Activated CD8-positive, alpha-beta memory T cell treated with anti-CD3 and anti-CD28 coated beads for 48 hours (primary cell): Measurements from ENCODE around the gene VSIG8.
"Not testable (repeated sequence)": the region's sequence is repeated elsewhere in the genome, so short reads cannot be mapped to it uniquely, and the experiment has no call there.

Experiments used
- DNase-seq, 3 experiments: peaks; one replicate each; pipeline ENCODE4 v3.0.0-alpha.2; 2020; ENCODE audit warnings: low read depth in 2 of 3, low spot score in 2 of 3

Gene VSIG8

DNA sequence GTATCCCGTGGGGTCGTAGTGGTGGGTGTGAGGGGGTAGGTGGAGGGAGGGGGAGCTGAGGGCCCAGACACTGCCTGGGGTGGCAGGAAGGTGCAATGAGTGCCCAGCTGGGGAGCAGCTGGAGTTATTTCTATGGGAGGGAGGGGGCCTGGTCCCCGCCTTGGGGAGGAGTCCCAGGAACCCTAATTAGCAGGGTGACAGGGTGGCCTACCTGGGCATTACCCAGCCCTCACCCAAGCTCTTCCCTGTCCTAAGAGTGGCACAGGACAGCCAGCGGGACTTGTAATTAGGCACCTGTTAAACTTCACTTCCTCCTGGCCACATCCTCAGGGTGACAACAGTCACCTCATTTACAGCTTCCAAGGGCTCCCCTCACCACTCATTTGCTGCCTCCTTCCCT lies at the start of gene VSIG8:
Gene VSIG8, minus strand, starts transcription at position 101 of the 400 bp plus-strand sequence. CDS start 136 bp downstream, outside the sequence.
- no peak for DNase-seq

DNA sequence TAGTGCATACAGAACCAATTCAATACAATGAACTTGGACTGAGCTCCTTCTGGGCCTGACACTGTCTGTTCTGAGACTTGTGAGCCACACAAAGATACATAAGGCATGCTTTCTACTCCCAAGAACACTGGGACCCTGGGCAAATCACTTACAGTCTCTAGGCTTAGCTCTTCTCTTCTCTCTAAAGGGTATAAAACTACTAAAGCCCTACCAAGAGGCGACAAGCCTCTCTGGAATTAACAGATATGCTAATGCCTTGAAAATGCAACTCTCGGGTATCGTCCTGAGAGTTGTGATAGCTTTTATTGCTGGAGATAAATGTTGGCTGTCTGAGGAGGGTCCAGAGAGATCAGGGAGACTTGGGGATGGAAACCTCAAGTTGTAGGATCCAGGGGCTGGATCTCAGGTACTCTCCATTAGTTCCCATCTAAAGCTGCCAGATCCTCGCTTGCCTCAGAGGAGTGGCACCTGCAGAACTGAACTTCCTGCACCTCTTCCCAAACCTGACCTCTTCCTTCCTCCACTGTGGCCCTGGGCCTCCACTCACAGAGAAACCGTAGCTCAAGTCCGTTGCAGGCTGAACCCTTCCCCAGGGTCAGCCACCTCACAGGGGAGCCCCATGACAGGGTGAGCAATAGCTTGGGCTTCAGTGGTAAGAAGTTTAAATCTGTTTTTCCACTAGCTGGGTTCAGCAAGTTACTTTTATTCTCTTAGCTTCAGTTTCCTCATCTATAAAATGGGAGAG lies 49.0 kb upstream of the VSIG8 start:
- no peak for DNase-seq

GRCh38 chr1:159908031-159908940 lies 45.8 kb upstream of the VSIG8 start:
- no peak for DNase-seq

- DNase-seq = no peak
Observed at GRCh38 chr1:159906960-159907359, 44.5 kb upstream of the VSIG8 start.

DNA sequence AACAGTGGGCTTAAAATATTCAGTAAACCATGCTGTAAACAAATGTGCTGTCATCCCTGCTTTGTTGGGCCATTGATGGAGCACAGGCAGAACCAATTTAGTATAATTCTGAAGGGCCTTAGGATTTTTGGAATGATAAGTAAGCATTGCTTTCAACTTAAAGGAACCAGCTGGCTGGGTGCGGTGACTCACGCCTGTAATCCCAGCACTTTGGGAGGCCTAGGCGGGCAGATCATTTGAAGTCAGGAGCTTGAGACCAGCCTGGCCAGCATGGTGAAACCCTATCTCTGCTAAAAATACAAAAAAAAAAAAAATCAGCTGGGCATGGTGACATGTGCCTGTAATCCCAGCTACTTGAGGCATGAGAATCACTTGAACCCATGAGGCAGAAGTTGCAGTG lies 41.6 kb upstream of the VSIG8 start:
- not testable (repeated sequence) for DNase-seq

- DNase-seq = no peak
Observed at GRCh38 chr1:159902541-159902940, 40.1 kb upstream of the VSIG8 start.

DNA sequence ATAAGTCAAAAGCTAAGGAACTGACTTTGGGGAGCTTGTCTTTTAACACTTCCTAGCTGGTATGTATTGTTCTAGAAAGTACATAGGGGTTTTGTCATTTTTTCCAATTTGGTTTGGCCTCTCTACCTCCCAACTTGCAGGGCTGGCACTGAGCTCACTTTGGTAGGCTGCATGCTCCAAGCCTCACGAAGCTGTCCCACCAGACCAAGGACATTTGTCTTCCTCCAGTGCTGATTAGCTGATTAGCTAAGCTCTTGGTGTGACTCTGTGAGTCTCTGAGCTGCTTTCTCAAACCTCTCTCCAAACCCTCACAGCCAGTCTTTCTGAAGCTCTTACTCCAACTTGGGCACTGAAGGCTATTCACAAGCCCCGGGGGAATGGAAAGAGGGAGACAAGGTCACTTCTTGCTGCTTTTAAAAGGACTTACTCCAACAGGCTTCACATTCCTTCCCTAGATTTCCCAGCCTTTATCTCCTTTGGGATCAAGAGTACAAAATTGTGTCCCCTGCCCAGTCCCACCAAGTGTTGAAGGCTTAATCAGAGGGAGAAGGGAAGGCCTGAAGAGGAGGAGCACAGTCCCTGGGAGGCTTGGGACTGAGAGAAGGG lies 38.4 kb upstream of the VSIG8 start:
- no peak for DNase-seq

- no peak for DNase-seq
Observed at GRCh38 chr1:159900086-159900680, 37.7 kb upstream of the VSIG8 start, which contains the start of gene CFAP45. Gene CFAP45 (minus strand): TSS chr1:159900165. CDS start chr1:159900098, 67 bp downstream.

GRCh38 chr1:159899634-159900033 lies 37.2 kb upstream of the VSIG8 start:
- DNase-seq = not testable (repeated sequence)

DNA sequence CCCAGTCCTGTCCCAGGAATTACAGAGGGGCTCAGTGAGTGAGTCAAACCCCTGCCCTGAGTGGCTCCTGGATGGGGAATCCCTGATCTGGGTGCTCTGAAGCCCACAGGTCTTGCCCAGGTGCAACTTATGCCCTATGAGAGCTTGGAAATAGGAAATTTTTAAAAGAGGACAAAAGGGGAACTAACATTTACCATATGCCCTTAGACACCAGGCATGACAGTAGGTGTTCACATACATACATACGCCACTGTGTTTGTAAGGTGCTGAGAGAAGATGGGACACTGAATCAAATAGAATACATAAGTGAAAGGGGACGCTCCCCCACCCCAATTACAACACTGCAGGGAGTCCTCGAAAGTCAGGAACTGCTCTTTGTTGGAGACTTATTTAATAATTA lies 36.1 kb upstream of the VSIG8 start:
- DNase-seq = no peak

GRCh38 chr1:159897962-159898361 lies 35.5 kb upstream of the VSIG8 start:
- no peak for DNase-seq

DNA sequence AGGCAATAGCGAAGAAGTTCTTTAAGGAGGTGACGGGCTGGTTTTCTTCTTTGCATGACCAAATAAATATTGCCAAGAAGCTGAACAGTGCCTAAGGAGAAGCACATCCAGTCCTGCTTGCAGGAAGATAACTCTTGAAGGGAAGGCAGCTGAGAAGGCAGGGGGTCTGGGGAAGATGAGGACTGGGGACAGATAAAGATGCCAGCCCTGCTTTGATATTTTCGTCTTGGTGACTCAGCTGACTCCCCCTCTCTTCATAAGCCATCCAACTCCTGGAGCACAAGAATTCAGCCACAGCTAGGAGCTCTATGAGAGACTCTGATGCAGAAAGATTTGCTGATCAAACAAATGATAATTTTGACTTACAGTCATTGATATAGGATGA lies 34.1 kb upstream of the VSIG8 start:
- DNase-seq = no peak

DNA sequence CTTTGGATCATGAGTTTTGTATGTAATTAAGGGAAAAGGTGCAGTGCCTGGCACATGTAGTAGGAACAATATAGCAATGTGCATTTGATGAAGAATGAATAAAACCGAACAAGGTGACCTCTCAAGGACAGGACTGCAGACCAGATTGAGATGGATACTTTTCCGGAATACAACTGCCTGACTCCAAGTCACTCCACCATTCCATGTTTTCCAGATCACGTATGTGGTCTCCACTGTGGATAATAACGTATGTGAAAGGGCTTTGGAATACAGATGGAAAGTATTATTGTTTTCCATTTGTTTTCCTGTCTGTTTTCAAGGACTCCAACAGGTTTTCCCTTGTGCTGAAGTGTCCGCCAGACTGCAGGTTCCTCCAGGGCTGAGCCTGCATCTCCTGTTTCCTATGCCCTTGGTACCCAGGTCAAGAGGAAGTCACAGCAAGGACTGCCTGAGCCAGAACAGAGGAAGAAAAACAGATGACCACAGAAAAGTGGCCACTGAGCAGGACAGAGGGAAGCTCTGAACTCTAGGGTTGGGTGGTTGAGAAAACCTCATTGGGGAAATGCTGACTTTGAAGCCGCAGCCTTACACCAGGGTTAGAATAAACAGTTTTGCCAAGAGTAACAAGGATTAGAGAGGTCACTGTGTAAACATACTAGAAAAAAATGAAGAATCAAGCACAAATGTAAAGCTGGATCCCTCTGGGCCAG lies 33.5 kb upstream of the VSIG8 start:
- DNase-seq = no peak

GRCh38 chr1:159895286-159895685 lies 32.8 kb upstream of the VSIG8 start:
- no peak for DNase-seq

- DNase-seq = no peak
Observed at GRCh38 chr1:159892944-159893343, 30.5 kb upstream of the VSIG8 start.

- DNase-seq = peak; percentile 48 to 55 (median 52)
Observed at GRCh38 chr1:159891275-159892157, 29.1 kb upstream of the VSIG8 start.

DNA sequence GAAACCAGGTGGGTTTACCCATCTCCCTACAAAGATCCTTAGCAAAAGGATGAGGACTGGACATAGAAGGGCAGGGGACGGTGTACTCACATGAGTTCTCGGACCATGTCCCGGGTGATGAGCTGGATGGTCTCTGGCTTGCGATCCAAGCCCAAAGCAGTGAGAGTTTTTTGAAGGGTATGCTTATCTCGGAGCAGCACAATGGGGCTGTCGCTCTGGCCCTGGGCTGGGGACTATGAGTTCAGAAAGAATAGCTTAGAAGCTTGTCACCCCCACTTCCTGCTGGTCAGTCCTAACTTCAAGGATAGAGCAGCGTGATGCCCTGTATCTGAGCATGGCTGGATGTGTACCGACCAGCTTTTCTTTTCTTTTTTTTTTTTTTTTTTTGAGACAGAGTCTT lies 27.9 kb upstream of the VSIG8 start:
- DNase-seq = no peak

DNA sequence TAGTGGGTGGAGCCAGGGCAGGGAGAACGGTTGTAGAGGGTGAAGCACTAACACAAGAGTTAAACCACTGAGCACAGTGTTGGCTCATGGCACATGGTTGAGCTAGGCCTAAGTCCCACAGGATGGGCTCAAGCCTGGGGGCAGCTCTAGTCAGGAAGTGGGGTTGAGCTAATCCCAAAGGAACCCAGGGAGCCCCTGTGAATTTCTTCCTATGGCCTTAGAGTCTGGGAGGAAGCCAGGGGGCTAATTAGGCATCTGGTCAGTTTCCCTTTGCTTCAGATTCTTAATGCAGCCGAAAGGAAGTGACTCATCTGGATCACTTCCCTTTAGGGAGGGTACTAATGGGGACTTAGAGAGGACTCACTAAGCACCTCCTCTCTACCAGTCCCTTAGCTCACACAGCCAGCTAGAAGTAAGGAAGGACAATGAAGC lies 27.4 kb upstream of the VSIG8 start:
- no peak for DNase-seq

- DNase-seq = no peak
Observed at GRCh38 chr1:159889202-159889601, 26.7 kb upstream of the VSIG8 start.

GRCh38 chr1:159884296-159884695 lies 21.8 kb upstream of the VSIG8 start:
- no peak for DNase-seq
